Fibroblast of lung (primary cell): ENCODE measurements around the gene GSC2. TPM values are rescaled to one million over a fixed set of nuclear protein-coding genes. Genes with fewer than 3 reads are reported as not detected.

ENCODE experiments used
- DNase-seq, 2 donors: peaks; one replicate each; pipeline versions ENCODE4 v3.0.0 to v3.0.0-alpha.2; 2010; ENCODE audit warnings: low read depth in 2 of 2
- H2AFZ ChIP-seq: 2 replicates; pipeline ENCODE4 v1.5.1; 2012; ENCODE audit warnings: low read length, control low read depth, inconsistent platforms
- H3K27ac ChIP-seq: 2 replicates; pipeline ENCODE4 v1.5.1; 2011; ENCODE audit warnings: low read length, control low read depth; ENCODE audit not compliant: insufficient read depth
- H3K27me3 ChIP-seq: 2 replicates; pipeline ENCODE4 v1.5.1; 2011; ENCODE audit warnings: mild to moderate bottlenecking, low read length; ENCODE audit not compliant: control insufficient read depth, insufficient read depth
- H3K36me3 ChIP-seq: 2 replicates; pipeline ENCODE4 v1.5.1; 2011; ENCODE audit warnings: low read length; ENCODE audit not compliant: control insufficient read depth, insufficient read depth
- H3K4me1 ChIP-seq: 2 replicates; pipeline ENCODE4 v1.5.1; 2011; ENCODE audit warnings: low read length; ENCODE audit not compliant: control insufficient read depth, insufficient read depth; ENCODE audit errors: extremely low read depth
- H3K4me2 ChIP-seq: 2 replicates; pipeline ENCODE4 v1.5.1; 2011; ENCODE audit warnings: low read length, control low read depth; ENCODE audit not compliant: insufficient read depth; ENCODE audit errors: extremely low read depth
- H3K4me3 ChIP-seq, 4 experiments: fragments of 200-600 bp in 1 of 4; sonication (generic) in 1 of 4; replicated peaks in 1 of 4; 2 replicates each; pipeline ENCODE4 v1.5.1; 2011 to 2016; ENCODE audit warnings: low read length in 4 of 4, low read depth in 3 of 4, mild to moderate bottlenecking in 3 of 4, control low read depth in 2 of 4, inconsistent platforms in 1 of 4, mixed read lengths in 1 of 4; ENCODE audit not compliant: insufficient read depth in 1 of 4; ENCODE audit errors: control extremely low read depth in 1 of 4
- H3K79me2 ChIP-seq: 2 replicates; pipeline ENCODE4 v1.5.1; 2012; ENCODE audit warnings: mild to moderate bottlenecking, low read length, inconsistent platforms; ENCODE audit not compliant: control insufficient read depth, insufficient read depth
- H3K9ac ChIP-seq: 2 replicates; pipeline ENCODE4 v1.5.1; 2011; ENCODE audit warnings: mild to moderate bottlenecking, low read length, control low read depth; ENCODE audit not compliant: insufficient read depth
- H3K9me3 ChIP-seq: 2 replicates; pipeline ENCODE4 v1.5.1; 2012; ENCODE audit warnings: low read depth, low read length; ENCODE audit not compliant: control insufficient read depth, insufficient read depth
- H4K20me1 ChIP-seq: 2 replicates; pipeline ENCODE4 v1.5.1; 2011; ENCODE audit warnings: low read length; ENCODE audit not compliant: control insufficient read depth, insufficient read depth; ENCODE audit errors: extremely low read depth
- EZH2 ChIP-seq: IDR thresholded peaks from 2 replicates; pipeline ENCODE4 v1.5.1; 2012; ENCODE audit warnings: low read length, control low read depth, mild to moderate bottlenecking; ENCODE audit errors: missing control alignments
- polyA plus RNA-seq, 2 donors: library from polyadenylated mRNA; depleted of rRNA in 1 of 2; stranded (reverse) in 1 of 2; unstranded in 1 of 2; fragments of >200 nt; gene quantifications; 2 replicates each; pipeline ENCODE4 v1.2.1, GENCODE V29; 2011 to 2012; ENCODE audit warnings: missing spikeins in 1 of 2
- total RNA-seq: library from RNA; depleted of rRNA; stranded (reverse); fragments of >200 nt; gene quantifications from 2 replicates; pipeline ENCODE4 v1.2.1, GENCODE V29; 2014
- TF ChIP-seq, protein P1 (sequence below), 2 donors: IDR thresholded peaks in 1 of 2; conservative IDR thresholded peaks in 1 of 2; 1 replicate in 1 of 2; 2 replicates in 1 of 2; pipeline ENCODE4 v1.5.1; 2011 to 2012; ENCODE audit warnings: low read length in 2 of 2, control low read depth in 1 of 2, inconsistent platforms in 1 of 2, low read depth in 1 of 2, mild to moderate bottlenecking in 1 of 2

The GSC2 gene
- total and polyA plus RNA-seq, 2 donors (not counting 1 experiment from before 2014, with no cell fraction given) = not detected

- no peak overlapping the region for H3K4me2 ChIP-seq
- H2AFZ ChIP-seq = no peak overlapping the region
- no peaks in the 10 kb centered on the region for H3K9me3 ChIP-seq
- no peak overlapping the region for H3K9ac ChIP-seq
- H3K4me3 ChIP-seq = no peak overlapping the region
- H3K36me3 ChIP-seq = peaks cover 35% of the 10 kb centered on the region
- H3K27me3 ChIP-seq = no peaks in the 10 kb centered on the region
- H3K4me1 ChIP-seq = no peaks in the 10 kb centered on the region
- TF ChIP-seq, protein P1, sequence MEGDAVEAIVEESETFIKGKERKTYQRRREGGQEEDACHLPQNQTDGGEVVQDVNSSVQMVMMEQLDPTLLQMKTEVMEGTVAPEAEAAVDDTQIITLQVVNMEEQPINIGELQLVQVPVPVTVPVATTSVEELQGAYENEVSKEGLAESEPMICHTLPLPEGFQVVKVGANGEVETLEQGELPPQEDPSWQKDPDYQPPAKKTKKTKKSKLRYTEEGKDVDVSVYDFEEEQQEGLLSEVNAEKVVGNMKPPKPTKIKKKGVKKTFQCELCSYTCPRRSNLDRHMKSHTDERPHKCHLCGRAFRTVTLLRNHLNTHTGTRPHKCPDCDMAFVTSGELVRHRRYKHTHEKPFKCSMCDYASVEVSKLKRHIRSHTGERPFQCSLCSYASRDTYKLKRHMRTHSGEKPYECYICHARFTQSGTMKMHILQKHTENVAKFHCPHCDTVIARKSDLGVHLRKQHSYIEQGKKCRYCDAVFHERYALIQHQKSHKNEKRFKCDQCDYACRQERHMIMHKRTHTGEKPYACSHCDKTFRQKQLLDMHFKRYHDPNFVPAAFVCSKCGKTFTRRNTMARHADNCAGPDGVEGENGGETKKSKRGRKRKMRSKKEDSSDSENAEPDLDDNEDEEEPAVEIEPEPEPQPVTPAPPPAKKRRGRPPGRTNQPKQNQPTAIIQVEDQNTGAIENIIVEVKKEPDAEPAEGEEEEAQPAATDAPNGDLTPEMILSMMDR (conservative IDR thresholded peaks at IDR 0.05 in 1 of 2, IDR thresholded peaks at IDR 0.05 in 1 of 2; ENCODE audit: low read depth in 1 of 2, low read length in 2 of 2) = no peak
- no peak for TF ChIP-seq EZH2
- H4K20me1 ChIP-seq = no peaks in the 10 kb centered on the region
- DNase-seq = no peak
- peaks cover 8% of the 10 kb centered on the region for H3K79me2 ChIP-seq
- H3K27ac ChIP-seq = no peak overlapping the region
Observed at GRCh38 chr22:19139001-19139356, 11.1 kb downstream of the GSC2 start.

DNA sequence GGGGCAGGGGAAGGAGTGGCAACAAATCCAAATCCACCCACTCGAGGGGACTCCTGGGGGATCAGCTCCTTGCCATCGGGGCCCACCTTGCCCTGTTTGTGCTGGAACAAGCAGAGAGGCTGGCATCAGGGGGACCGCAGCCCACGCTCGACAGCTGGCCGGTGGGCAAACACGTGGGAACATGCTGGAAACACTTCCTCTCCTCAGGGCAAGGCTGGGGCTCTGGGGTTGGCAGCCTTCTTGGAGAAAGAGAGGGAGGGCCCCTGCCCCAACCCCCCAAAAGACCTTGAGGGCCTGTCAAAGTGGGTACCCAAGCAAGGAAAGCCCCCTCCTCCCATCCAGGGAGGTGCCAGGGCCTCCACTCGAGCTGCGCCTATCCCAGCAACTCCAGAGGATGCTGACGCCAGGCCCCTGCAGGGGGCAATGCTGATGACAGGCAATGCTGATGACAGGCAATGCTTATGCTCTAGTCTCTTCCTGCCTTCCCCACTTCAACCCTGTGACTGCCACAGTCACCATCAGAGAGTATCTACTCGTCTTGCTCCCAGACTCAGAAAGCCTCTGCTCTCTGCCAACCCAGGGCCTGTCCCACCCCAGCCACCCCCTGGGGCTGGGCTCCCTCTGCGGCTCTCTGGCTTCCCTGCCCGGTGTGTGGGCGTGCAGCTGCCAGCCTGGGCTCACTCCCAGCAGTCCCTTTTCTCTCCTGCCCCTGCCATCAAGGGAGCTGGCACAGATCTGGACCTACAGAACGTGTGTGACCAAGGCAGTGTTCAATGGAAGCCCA is 11.7 kb downstream of the GSC2 start:
- Histone ChIP-seq H3K9me3 (no peaks in the 10 kb centered on the region), H3K27ac (no peak overlapping the region), H3K27me3 (no peaks in the 10 kb centered on the region), H3K9ac (no peak overlapping the region), H2AFZ (no peak overlapping the region), H3K4me3 (no peak overlapping the region), H3K4me1 (no peaks in the 10 kb centered on the region), H3K36me3 (peaks cover 37% of the 10 kb centered on the region), H3K4me2 (no peak overlapping the region), H3K79me2 (peaks cover 3% of the 10 kb centered on the region), H4K20me1 (no peaks in the 10 kb centered on the region)
- TF ChIP-seq EZH2 = no peak
- TF ChIP-seq, protein P1 (conservative IDR thresholded peaks at IDR 0.05 in 1 of 2, IDR thresholded peaks at IDR 0.05 in 1 of 2; ENCODE audit: low read depth in 1 of 2, low read length in 2 of 2) = no peak
- no peak for DNase-seq

DNA sequence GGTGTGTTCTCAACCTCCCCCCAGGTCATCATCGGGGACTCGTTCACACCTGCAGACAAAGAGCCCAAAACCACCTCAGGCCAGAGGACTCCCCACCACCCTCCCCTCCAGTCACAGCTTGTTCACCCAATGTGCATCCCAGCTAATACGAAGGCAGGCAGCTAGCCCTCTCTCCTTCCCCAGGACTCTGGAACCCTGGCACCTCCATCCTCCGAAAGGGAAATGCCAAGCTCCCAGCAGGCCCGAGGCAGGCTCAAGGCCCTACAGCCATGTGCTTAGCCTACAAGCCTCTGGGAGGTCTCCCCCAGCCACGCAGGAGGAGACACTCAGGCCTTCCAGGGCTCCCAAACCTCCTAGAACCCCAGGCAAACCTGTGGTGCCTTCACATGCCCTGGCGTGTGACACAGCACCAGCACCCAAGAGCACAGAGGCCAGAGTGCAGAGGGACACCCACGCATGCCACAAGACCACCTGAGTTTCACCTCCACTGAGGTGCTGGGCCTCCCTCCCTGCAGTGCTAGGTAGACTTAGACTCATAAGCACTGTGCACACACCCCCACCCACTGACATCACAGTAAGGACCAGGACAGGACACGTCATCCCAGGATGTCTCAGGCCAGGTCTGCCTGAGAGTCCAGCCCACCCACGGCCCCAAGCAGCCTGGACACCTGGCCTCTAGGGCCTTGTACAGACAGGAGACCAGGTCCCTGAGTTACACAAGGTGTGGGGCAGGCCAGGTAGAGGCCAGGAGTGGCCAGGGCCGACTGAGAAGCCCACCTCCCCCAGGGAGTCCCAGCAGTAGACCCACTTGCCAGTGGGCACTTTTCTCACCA is 12.5 kb downstream of the GSC2 start:
- Histone ChIP-seq H4K20me1 (no peaks in the 10 kb centered on the region), H3K79me2 (no peaks in the 10 kb centered on the region), H2AFZ (no peak overlapping the region), H3K4me1 (no peaks in the 10 kb centered on the region), H3K27me3 (no peaks in the 10 kb centered on the region), H3K36me3 (peaks cover 39% of the 10 kb centered on the region), H3K27ac (no peak overlapping the region), H3K4me3 (no peak overlapping the region), H3K4me2 (no peak overlapping the region), H3K9ac (no peak overlapping the region), H3K9me3 (no peaks in the 10 kb centered on the region)
- TF ChIP-seq, protein P1 (conservative IDR thresholded peaks at IDR 0.05 in 1 of 2, IDR thresholded peaks at IDR 0.05 in 1 of 2; ENCODE audit: low read depth in 1 of 2, low read length in 2 of 2) = no peak
- no peak for TF ChIP-seq EZH2
- no peak for DNase-seq
